K562 (cell line): Measurements from ENCODE around the gene DPH6. TPM values are rescaled to one million over a fixed set of nuclear protein-coding genes. Genes with fewer than 3 reads are reported as not detected.

Source experiments
- ATAC-seq: fragments of 200-7000 bp; cut with Tn5 transposase; 3 replicates; pipeline ENCODE4 v1.9.1; 2020; ENCODE audit warnings: moderate library complexity
- BruUV-seq: library from RNA; stranded (reverse); fragments of 400-500 nt; replicated peaks from 2 replicates; lab custom pipeline; 2021; lab: Mats Ljungman, UMichigan
- CTCF ChIA-PET: fragments of 300-600 bp; formaldehyde crosslinking; extraction: SDS; loops from one replicate; lab custom pipeline; 2021; ENCODE audit warnings: low intra/inter-chr PET ratio; lab: Yijun Ruan, JAX
- POLR2A ChIA-PET: fragments of 300-600, 350-650 bp; sonication (Branson Sonifier 250); formaldehyde crosslinking; extraction: SDS; loops from one replicate; lab custom pipeline; 2021; ENCODE audit warnings: antibody characterized with exemption, inconsistent platforms; lab: Yijun Ruan, JAX
- DNase-seq, 4 experiments: peaks; one replicate each; pipeline versions ENCODE4 v3.0.0 to v3.0.0-alpha.2; 2011 to 2018; ENCODE audit warnings: low spot score in 3 of 4, mixed read lengths in 3 of 4; ENCODE audit errors: extremely low read depth in 1 of 4
- FAIRE-seq: peaks from 2 replicates; lab custom pipeline; 2011; peaks lifted over from hg19 to GRCh38; lab: Jason Lieb, UNC
- H2AFZ ChIP-seq: 2 replicates; pipeline ENCODE4 v1.6.0; 2011; ENCODE audit warnings: low read depth, low read length, control low read depth, inconsistent platforms
- H3K27ac ChIP-seq: fragments of 200-600 bp; 3 replicates; pipeline ENCODE4 v1.8.0; 2011; ENCODE audit warnings: low read depth, mild to moderate bottlenecking, control low read depth, inconsistent platforms, low read length, moderate library complexity, mixed read lengths; ENCODE audit errors: extremely low read depth
- H3K27me3 ChIP-seq, 2 experiments: fragments of 300-600 bp in 1 of 2; 2 replicates in 1 of 2; 3 replicates in 1 of 2; pipeline versions ENCODE4 v1.6.0 to v1.8.0; 2011; ENCODE audit warnings: inconsistent platforms in 2 of 2, low read length in 2 of 2, mild to moderate bottlenecking in 1 of 2, mixed read lengths in 1 of 2, moderate library complexity in 1 of 2; ENCODE audit not compliant: control insufficient read depth in 2 of 2, insufficient read depth in 2 of 2
- H3K36me3 ChIP-seq: fragments of 300-600 bp; 3 replicates; pipeline ENCODE4 v1.8.0; 2011; ENCODE audit warnings: mild to moderate bottlenecking, low read length, inconsistent platforms; ENCODE audit not compliant: control insufficient read depth, insufficient read depth
- H3K4me1 ChIP-seq, 2 experiments: fragments of 200-600 bp in 1 of 2; replicated peaks in 1 of 2; 2 replicates in 1 of 2; 3 replicates in 1 of 2; pipeline versions ENCODE4 v1.5.1 to v1.8.0; 2011; ENCODE audit warnings: inconsistent platforms in 2 of 2, low read length in 2 of 2, mild to moderate bottlenecking in 1 of 2, mixed read lengths in 1 of 2, moderate library complexity in 1 of 2; ENCODE audit not compliant: control insufficient read depth in 2 of 2, insufficient read depth in 2 of 2
- H3K4me2 ChIP-seq: 2 replicates; pipeline ENCODE4 v1.6.1; 2011; ENCODE audit warnings: low read length, control low read depth, inconsistent platforms, mixed read lengths; ENCODE audit not compliant: insufficient read depth
- H3K4me3 ChIP-seq: fragments of 200-600 bp; sonication (generic), shearing (Covaris generic); 2 replicates; pipeline ENCODE4 v1.5.1; 2016; ENCODE audit warnings: control low read depth, inconsistent platforms
- H3K79me2 ChIP-seq: fragments of 200-600 bp; 3 replicates; pipeline ENCODE4 v1.8.0; 2011; ENCODE audit warnings: low read length, inconsistent platforms; ENCODE audit not compliant: control insufficient read depth, insufficient read depth
- H3K9ac ChIP-seq, 2 experiments: 2 replicates each; pipeline versions ENCODE4 v1.6.0 to v1.6.1; 2011; ENCODE audit warnings: low read depth in 2 of 2, low read length in 2 of 2, control low read depth in 1 of 2, inconsistent platforms in 1 of 2, mild to moderate bottlenecking in 1 of 2, mixed read lengths in 1 of 2; ENCODE audit not compliant: insufficient read depth in 1 of 2
- H3K9me1 ChIP-seq: one replicate; pipeline ENCODE4 v1.6.0; 2011; ENCODE audit warnings: inconsistent platforms, mild to moderate bottlenecking, low read length, moderate library complexity; ENCODE audit not compliant: control insufficient read depth, insufficient read depth
- H3K9me3 ChIP-seq: replicated peaks from 2 replicates; pipeline ENCODE4 v1.5.1; 2011; ENCODE audit warnings: low read depth, low read length, inconsistent platforms; ENCODE audit not compliant: control insufficient read depth, insufficient read depth
- H4K20me1 ChIP-seq: replicated peaks from 2 replicates; pipeline ENCODE4 v1.6.1; 2011; ENCODE audit warnings: low read length, inconsistent platforms, mixed read lengths; ENCODE audit not compliant: control insufficient read depth, insufficient read depth
- AFF1 ChIP-seq, 2 experiments: fragments of 450-650 bp; IDR thresholded peaks; 2 replicates each; pipeline ENCODE4 v1.6.1; 2018; ENCODE audit warnings: mild to moderate bottlenecking in 2 of 2, low read depth in 1 of 2; ENCODE audit not compliant: partially characterized antibody in 2 of 2
- CAMTA2 ChIP-seq: fragments of 250-450 bp; sonication (Bioruptor Pico); conservative IDR thresholded peaks from 2 replicates; pipeline ENCODE4 v1.5.1; 2022
- CBFA2T3 ChIP-seq: fragments of 450-650 bp; IDR thresholded peaks from 2 replicates; pipeline ENCODE4 v1.6.1; 2017
- NCOA1 ChIP-seq: fragments of 450-650 bp; IDR thresholded peaks from 2 replicates; pipeline ENCODE4 v1.6.1; 2016; ENCODE audit warnings: low read depth
- NFIC ChIP-seq: fragments of 450-650 bp; IDR thresholded peaks from 2 replicates; pipeline ENCODE4 v1.6.1; 2017; ENCODE audit warnings: mild to moderate bottlenecking, inconsistent platforms
- NUFIP1 ChIP-seq: fragments of 450-650 bp; IDR thresholded peaks from 2 replicates; pipeline ENCODE4 v1.6.1; 2018; ENCODE audit not compliant: partially characterized antibody
- PHF21A ChIP-seq: fragments of 450-650 bp; IDR thresholded peaks from 2 replicates; pipeline ENCODE4 v1.6.1; 2017; ENCODE audit warnings: low read depth, borderline replicate concordance
- SPI1 ChIP-seq: IDR thresholded peaks from 2 replicates; pipeline ENCODE4 v1.6.1; 2011; ENCODE audit warnings: low read depth, low read length, control low read depth, borderline replicate concordance
- SREBF1 ChIP-seq: fragments of 150-350 bp; IDR thresholded peaks from 2 replicates; pipeline ENCODE4 v1.6.1; 2014; ENCODE audit warnings: antibody characterized with exemption, low read depth, low read length, borderline replicate concordance
- THAP12 ChIP-seq: fragments of 250-450 bp; sonication (Bioruptor Pico); IDR thresholded peaks from 2 replicates; pipeline ENCODE4 v1.9.0; 2021; ENCODE audit warnings: mild to moderate bottlenecking, inconsistent platforms
- VEZF1 ChIP-seq: fragments of 200-800 bp; sonication (Bioruptor generic); IDR thresholded peaks from 2 replicates; pipeline ENCODE4 v1.6.1; 2017; ENCODE audit warnings: missing genetic modification characterization, missing compliant biosample characterization
- ZNF239 ChIP-seq: fragments of 250-450 bp; sonication (Bioruptor Pico); IDR thresholded peaks from 2 replicates; pipeline ENCODE4 v1.4.0; 2020; ENCODE audit warnings: mild to moderate bottlenecking
- ZNF3 ChIP-seq: fragments of 250-450 bp; sonication (Bioruptor Pico); IDR thresholded peaks from 2 replicates; pipeline ENCODE4 v1.5.0; 2021; ENCODE audit warnings: mild to moderate bottlenecking, moderate library complexity
- ZNF507 ChIP-seq: conservative IDR thresholded peaks from 2 replicates; pipeline ENCODE4 v1.6.1; 2017; ENCODE audit warnings: missing genetic modification characterization, missing compliant biosample characterization
- WGBS: fragments of 100-300 bp; shearing (Covaris generic); methylation state at CpG from one replicate; pipeline ENCODE4 v1.1.6; 2016; ENCODE audit warnings: low coverage, mixed read lengths; ENCODE audit not compliant: insufficient coverage; ENCODE audit errors: missing lambda C conversion rate; 5-methylcytosine and 5-hydroxymethylcytosine counted together
- in situ Hi-C: fragments of 300-500 bp; cut with MboI; formaldehyde crosslinking; loops from 4 replicates; pipeline ENCODE4 v1.15.0; 2018; ENCODE audit warnings: inconsistent platforms, mixed read lengths
- intact Hi-C: fragments of 100-400 bp; cut with micrococcal nuclease; formaldehyde crosslinking; loops from 2 replicates; pipeline ENCODE4 v1.14.2; 2022
- polyA plus RNA-seq, 8 experiments: library from polyadenylated mRNA; depleted of rRNA in 4 of 8; stranded (reverse) in 5 of 8; unstranded in 3 of 8; fragments of >200 nt; fragmentation: Nextera tagmentation in 2 of 8; fragmentation: Illumina TruSeq in 1 of 8; extraction: Ambion mirVana in 2 of 8; extraction: Trizol in 1 of 8; gene quantifications; 2 replicates each; pipeline versions ENCODE4 v1.2.1 to v1.2.3, GENCODE V29; 2011 to 2014; ENCODE audit warnings: inconsistent platforms in 1 of 8, missing spikeins in 1 of 8
- total RNA-seq, 7 experiments: library from RNA; depleted of rRNA in 6 of 7; stranded (reverse); fragments of >200 nt in 6 of 7; fragmentation: Illumina TruSeq in 2 of 7; extraction: Trizol in 2 of 7; gene quantifications; 2 replicates each; pipeline versions ENCODE4 v1.2.1 to v1.2.3, GENCODE V29; 2011 to 2021; ENCODE audit warnings: low replicate concordance in 1 of 7

DPH6 gene
- total and polyA plus RNA-seq, 9 of the 15 experiments (the other 6 are each of a cell fraction or from before 2014, with no cell fraction given), result 10.1 to 69.1 (median 18.8) TPM

GRCh38 chr15:35546511-35547381 is 781 bp upstream of the DPH6 start:
- POLR2A ChIA-PET, result interaction anchor here (0.6 to 3.1 kb wide), 7 partner anchors 8 to 748 kb away, joined by 3 to 24 read pairs (median 4); no protein-coding TSS in a partner anchor
- in situ Hi-C loops (loop anchor here (25.0 kb wide), 1 partner anchor 1566 kb away; the partner anchor contains the start of gene MEIS2), intact Hi-C loops (loop anchor here (5.0 kb wide), 2 partner anchors 126 to 559 kb away; partner anchors contain the start of gene ZNF770)
- Histone ChIP-seq H2AFZ (peak overlapping the region; percentile 95), H3K9ac (peak overlapping the region; percentile 83 to 99), H3K4me2 (peak overlapping the region; percentile 96), H4K20me1 (no peaks in the 10 kb centered on the region), H3K79me2 (peaks cover 34% of the 10 kb centered on the region), H3K36me3 (no peaks in the 10 kb centered on the region), H3K27ac (peak overlapping the region; percentile 97), H3K9me3 (no peaks in the 10 kb centered on the region), H3K27me3 (no peaks in the 10 kb centered on the region), H3K4me3 (peak overlapping the region; percentile 57), H3K9me1 (no peaks in the 10 kb centered on the region), H3K4me1 (peaks cover 17 to 32% of the 10 kb centered on the region in 2 experiments; a peak in 4 of 5 replicates)
- peak; percentile 22 to 60 (median 33) for DNase-seq
- peak; percentile 16 for ATAC-seq
- peak; percentile 26 for FAIRE-seq
- CTCF ChIA-PET, result no interaction called here
- TSS peak; percentile 79 for BruUV-seq
- WGBS, result 3% methylated on average over 14 of the region's 14 CpGs
- peak; percentile 20; the same call in 1 of the 2 replicates for TF ChIP-seq NFIC
- TF ChIP-seq CAMTA2 (CRISPR knock-in tag), result no peak
- no peak for TF ChIP-seq SREBF1
- no peak for TF ChIP-seq NUFIP1
- peak; percentile 40 for TF ChIP-seq CBFA2T3
- peak in 1 of 2 experiments; percentile 26 for TF ChIP-seq AFF1 (IDR thresholded peaks at IDR 0.05; ENCODE audit: low read depth in 1 of 2, partially characterized antibody in 2 of 2)
- TF ChIP-seq ZNF3 (CRISPR knock-in tag), result peak; percentile 94
- TF ChIP-seq PHF21A, result no peak
- TF ChIP-seq SPI1, result peak; percentile 95
- no peak for TF ChIP-seq THAP12 (CRISPR knock-in tag)
- TF ChIP-seq VEZF1 (CRISPR knock-in tag), result peak; percentile 57; the same call in 1 of the 2 replicates
- peak; percentile 84 for TF ChIP-seq ZNF507 (tag)
- no peak for TF ChIP-seq NCOA1
- no peak for TF ChIP-seq ZNF239
